ENCODE results near the gene DNAJB1.
"Not testable (repeated sequence)": the region's sequence is repeated elsewhere in the genome, so short reads cannot be mapped to it uniquely, and the experiment has no call there.

The DNAJB1 gene

GRCh38 chr19:14520543-14520942 is 2.3 kb upstream of the DNAJB1 start:
- no peak for DNase-seq (ENCODE audit: low read depth)

DNA sequence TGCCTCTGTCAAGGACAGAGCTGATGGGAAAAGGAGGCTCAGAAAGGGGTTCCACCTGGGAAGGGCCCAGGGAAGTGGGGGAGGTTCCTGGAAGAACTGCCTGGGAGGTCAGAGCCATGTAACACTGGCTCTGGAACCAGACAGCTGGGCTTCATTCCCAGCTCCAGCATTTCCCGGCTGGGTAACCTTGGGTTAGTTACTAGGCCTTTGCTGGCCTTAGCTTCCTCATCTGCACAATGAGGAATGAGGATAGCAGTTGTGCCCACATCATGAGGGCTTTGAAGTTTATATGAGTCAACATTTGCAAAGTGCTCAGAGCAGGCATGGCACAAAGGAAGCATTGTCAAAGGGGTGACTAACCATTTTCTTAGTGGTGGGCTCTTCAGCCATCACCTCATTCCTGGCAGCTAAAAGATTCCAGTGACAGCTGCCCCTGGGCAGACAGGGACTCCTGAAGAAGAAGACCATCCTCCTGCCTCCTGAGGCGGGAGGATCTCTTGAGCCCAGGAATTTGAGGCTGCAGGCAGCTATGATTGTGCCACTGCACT is 1.7 kb upstream of the DNAJB1 start:
- DNase-seq (ENCODE audit: low read depth) = no peak

DNA sequence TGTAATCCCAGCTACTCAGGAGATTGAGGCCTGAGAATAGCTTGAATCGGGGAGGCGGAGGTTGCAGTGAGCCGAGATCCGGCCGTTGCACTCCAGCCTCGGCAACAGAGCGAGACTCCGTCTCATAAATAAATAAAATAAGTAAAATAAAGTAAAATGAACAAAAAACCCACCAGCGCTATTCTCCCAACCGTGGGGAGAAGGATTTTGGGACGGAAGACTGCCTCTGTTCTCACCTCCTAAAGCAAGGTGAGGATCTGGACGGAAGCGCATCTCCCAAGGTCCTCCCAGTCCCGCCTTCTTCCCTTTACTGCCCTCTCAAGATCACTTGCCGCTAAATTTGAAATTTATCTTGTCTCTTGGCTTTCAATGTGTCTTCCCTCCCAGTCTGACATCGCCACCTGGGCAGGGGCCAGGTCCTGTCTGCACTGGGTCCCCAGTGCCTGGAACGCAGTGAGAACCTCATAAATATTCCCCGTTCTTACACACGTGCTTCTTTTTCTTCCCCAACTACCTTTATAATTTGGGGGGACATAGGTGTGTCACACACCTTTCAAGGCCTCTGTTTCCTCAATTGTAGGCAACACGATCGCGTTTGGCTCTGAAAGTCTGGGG is 1.2 kb upstream of the DNAJB1 start:
- DNase-seq (ENCODE audit: low read depth) = no peak

GRCh38 chr19:14517446-14517839 is 754 bp downstream of the DNAJB1 start:
- DNase-seq (ENCODE audit: low read depth) = no peak

DNA sequence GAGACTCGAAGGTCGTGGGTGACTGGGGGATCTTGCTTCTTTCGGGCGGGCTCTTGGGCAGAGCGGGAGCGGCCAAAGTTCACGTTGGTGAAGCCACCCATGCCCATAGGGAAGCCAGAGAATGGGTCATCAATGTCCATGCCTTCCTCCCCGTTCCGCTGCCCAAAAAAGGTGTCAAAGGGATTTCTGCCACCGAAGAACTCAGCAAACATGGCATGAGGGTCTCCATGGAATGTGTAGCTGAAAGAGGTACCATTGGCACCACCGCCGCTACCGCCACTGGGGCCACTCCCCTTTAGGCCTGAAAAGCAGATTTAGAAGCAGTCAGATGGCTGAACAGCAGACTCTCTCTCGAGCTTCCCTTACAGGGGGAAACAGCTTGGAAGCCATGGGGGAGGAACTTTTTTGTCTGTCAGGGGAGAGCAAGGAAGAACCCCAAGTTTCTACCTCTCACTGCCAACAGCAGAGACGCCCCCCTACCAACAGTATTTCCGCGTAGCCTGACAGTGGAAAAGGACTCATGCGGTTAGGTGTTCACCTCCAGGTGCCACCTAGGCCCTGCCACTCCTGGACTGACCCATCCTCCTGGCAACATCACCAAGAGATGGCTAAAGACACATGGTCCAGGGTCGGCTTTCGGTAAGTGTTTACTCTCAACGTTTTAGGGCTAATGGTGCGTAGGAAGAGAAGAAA is 1.3 kb downstream of the DNAJB1 start:
- no peak for DNase-seq (ENCODE audit: low read depth)

DNA sequence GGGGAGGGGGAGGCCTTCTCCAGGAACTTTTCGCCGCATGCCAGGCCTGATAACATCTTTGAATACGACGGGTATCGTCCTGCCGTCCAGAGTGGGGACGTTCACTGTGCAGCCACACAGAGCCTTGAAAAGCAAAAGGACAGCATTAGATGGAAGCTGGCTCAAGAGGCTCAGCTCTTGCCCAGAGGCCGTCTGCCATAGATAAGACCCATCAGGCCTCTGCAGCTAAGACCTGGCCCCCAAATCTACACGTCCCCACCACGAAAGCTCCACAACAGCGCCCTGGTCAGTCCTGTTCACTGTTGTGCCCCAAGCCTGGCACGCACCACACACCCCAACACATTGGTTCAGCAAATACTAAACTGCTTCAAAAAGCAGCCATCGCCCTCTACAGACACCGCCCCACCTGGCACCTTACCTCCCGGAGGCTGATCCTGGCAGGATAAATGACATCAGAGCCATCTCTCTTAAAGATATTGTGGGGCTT is 2.1 kb downstream of the DNAJB1 start:
- DNase-seq (ENCODE audit: low read depth) = no peak

- DNase-seq (ENCODE audit: low read depth) = no peak
Observed at GRCh38 chr19:14515501-14516047, 2.6 kb downstream of the DNAJB1 start.

DNA sequence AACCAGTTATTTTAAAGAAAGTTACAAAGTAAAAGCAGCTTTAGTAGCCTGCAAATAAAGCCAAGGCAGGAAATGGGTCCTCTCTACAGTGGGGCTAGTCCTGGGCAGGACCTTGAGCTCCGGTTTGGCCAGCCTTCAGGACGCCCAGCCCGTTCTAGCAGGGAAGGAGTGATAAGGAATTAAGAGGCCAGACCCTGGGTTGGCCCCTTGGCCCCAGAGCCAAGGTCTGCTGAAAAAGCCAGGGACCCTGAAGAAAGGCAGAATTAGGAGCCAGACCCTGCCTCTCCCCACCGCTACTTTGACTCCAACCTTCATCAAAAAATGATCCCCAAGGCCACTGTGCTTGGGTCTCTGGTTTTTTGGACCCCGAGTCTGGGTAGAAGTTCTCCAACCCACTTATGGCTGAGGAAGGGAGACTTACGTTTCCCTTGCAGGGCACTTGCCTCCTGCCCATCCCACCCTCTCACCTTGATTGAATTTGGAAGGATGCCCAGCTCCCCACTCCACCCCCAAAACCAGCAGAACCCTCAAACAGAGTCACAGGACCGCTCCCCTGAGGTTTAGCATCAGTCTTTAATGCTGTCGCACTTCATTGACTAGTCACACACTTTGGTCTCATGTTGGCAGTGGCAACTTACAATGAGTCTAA is 3.9 kb downstream of the DNAJB1 start:
- no peak for DNase-seq (ENCODE audit: low read depth)

DNA sequence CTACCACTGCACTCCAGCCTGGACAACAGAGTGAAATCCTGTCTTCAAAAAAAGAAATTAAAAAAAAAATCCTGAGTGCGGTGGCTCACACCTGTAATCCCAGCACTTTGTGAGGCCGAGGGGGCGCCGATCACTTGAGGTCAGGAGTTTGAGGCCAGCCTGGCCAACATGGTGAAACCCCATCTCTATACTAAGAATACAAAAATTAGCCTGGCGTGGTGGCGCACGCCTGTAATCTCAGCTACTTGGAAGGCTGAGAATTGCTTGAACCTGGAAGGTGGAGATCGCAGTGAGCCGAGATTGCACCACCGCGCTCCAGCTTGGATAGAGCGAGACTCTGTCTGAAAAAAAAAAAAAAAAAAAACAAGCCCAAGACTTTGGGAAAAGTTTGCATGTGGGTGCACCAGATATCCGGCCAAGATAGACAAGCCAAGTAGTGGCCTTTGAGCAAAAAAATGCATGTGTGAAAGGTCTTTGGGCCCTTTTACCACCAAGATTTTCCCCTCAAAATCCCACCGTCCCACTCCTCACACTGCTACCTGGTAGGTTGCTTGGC is 5.7 kb downstream of the DNAJB1 start:
- DNase-seq (ENCODE audit: low read depth) = no peak

- DNase-seq (ENCODE audit: low read depth) = no peak
Observed at GRCh38 chr19:14511229-14511593, 7.0 kb downstream of the DNAJB1 start.

GRCh38 chr19:14510311-14511228 is 7.6 kb downstream of the DNAJB1 start:
- DNase-seq (ENCODE audit: low read depth) = no peak

GRCh38 chr19:14507704-14508542 is 10.3 kb downstream of the DNAJB1 start:
- no peak for DNase-seq (ENCODE audit: low read depth)

DNA sequence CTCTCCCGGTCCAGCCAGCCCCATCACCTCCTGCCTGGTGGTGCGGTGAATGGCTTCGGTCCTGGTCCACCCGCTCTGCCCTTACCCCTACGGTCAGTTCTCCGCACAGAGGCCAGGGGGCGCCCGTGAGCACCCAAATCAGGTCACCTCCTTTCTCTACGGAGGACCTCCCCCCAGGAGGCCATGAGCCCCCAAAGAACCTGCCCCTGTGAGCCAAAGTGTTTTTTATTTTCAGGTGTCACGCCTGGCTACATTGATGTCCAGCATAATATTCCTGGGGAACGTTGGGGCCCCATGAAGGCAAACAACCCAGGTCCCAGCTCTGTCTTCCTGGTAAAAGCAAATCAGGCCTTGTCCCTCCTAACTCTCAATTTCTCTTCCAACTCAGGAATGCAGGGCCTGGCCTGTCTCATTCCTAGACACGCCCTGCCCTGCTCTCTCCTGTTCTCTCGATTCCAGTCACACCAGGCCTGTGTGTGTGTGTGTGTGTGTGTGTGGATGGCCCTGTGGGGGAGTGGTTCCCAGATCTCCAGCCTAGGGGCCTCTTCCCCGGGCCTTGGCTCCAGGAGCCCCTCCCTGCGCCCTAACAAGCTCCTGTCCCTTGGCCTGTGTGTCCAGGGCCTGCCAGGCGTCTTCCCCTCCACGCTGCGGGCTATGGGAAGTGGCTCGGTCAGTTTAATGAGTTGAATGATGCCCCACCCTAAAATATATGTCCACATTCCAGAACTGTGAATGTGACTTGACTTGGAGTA is 12.5 kb downstream of the DNAJB1 start:
- DNase-seq (ENCODE audit: low read depth) = peak; percentile 67

DNA sequence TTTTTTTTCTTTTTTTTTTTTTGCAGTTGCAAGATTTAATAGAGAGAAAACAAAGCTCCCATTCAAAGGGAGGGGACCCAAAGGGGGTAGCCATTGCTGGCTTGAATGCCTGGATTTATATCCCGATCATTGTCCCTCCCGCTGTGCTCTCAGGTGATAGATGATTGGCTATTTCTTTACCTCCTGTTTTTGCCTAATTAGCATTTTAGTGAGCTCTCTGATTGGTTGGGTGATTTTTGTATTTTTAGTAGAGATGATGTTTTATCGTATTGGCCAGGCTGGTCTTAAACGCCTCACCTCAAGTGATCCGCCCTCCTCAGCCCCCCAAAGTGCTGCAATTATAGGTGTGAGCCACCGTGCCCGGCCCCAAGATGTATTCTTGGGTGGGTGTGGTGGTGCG is 13.6 kb downstream of the DNAJB1 start:
- not testable (repeated sequence) for DNase-seq (ENCODE audit: low read depth)

- DNase-seq (ENCODE audit: low read depth) = no peak
Observed at GRCh38 chr19:14503285-14503684, 14.9 kb downstream of the DNAJB1 start.

GRCh38 chr19:14502334-14503092 is 15.7 kb downstream of the DNAJB1 start:
- no peak for DNase-seq (ENCODE audit: low read depth)

DNA sequence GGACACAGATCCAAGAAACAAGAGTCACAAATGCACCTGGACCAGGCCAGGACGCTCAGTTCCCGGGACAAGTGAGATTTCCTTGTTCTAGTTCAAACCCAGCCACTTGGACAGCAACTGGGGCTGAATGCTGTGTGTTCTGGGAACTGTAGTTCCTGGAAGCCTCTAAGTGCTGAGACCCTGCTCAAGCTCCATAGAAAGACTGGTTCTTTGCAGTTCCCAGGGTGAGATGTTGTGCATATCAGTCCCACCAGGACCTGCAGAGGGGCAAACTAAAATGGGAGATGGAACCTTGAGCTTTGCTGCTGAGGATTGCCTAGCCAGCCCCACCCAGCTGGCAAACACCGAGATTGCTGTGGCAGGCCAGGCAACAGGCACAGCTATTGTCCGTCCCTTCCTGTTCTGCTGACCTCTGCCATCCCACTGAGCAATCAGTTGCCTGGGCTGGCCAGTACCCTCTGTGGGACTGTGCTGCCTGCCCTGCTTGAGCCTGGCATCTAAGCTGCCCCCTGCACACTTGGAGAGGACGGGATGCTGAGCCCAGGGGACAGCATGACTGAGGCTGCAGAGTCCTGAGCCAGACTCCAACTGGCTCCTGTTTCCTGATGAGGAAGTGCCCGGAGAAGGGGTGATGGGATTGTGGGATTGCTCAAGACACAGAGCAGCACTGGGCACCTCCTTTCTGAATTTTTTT is 20.8 kb downstream of the DNAJB1 start:
- no peak for DNase-seq (ENCODE audit: low read depth)

GRCh38 chr19:14496834-14497227 is 21.4 kb downstream of the DNAJB1 start:
- no peak for DNase-seq (ENCODE audit: low read depth)

Measured in activated T-helper 9 cell treated with anti-CD3 and anti-CD28 coated beads, Interleukin-2, amount 50 U/mL, for 16 hours (primary cell).